ENCODE results near the gene ADAT3.

ADAT3 gene

GRCh38 chr19:1902923-1903322 is 2.3 kb upstream of the ADAT3 start:
- no peaks in the 10 kb centered on the region for H3K36me3 ChIP-seq (replicated peaks; ENCODE audit: insufficient read depth, low read length)
- TF ChIP-seq EZH2 (optimal IDR thresholded peaks at IDR 0.05; ENCODE audit: low read depth, low read length) = no peak
- TF ChIP-seq EZH2phosphoT487 (IDR thresholded peaks at IDR 0.05; ENCODE audit: low read length) = no peak
- no peak for TF ChIP-seq CTCF (IDR thresholded peaks at IDR 0.05; ENCODE audit: low read length)
- peak overlapping the region; percentile 7 for H3K4me3 ChIP-seq (ENCODE audit: low read length)
- no peaks in the 10 kb centered on the region for H4K20me1 ChIP-seq (ENCODE audit: insufficient read depth, low read length)
- peaks cover 24% of the 10 kb centered on the region for H3K79me2 ChIP-seq (ENCODE audit: low read length)
- H3K4me2 ChIP-seq (ENCODE audit: low read depth, low read length) = peak overlapping the region; percentile 69; the same call in 1 of the 2 replicates
- H3K9ac ChIP-seq (ENCODE audit: low read length) = peak overlapping the region; percentile 28; the same call in 1 of the 2 replicates
- no peak overlapping the region for H2AFZ ChIP-seq (ENCODE audit: low read length)
- no peak for DNase-seq
- H3K9me2 ChIP-seq (replicated peaks; ENCODE audit: insufficient read depth, low read length) = no peaks in the 10 kb centered on the region
- peak overlapping the region; percentile 41; the same call in 1 of the 2 replicates for H3K27ac ChIP-seq (ENCODE audit: low read length)
- peaks cover 25% of the 10 kb centered on the region for H3K4me1 ChIP-seq (ENCODE audit: low read length)
- H3K27me3 ChIP-seq (replicated peaks; ENCODE audit: insufficient read depth, low read length) = no peaks in the 10 kb centered on the region
- H3K9me3 ChIP-seq (replicated peaks; ENCODE audit: insufficient read depth, low read length) = no peaks in the 10 kb centered on the region
- H3F3A ChIP-seq (ENCODE audit: insufficient read depth, low read length) = peaks cover 33% of the 10 kb centered on the region

- Histone ChIP-seq H4K20me1 (ENCODE audit: insufficient read depth, low read length) (no peaks in the 10 kb centered on the region), H3K36me3 (replicated peaks; ENCODE audit: insufficient read depth, low read length) (no peaks in the 10 kb centered on the region), H3K4me1 (ENCODE audit: low read length) (peaks cover 25% of the 10 kb centered on the region), H3F3A (ENCODE audit: insufficient read depth, low read length) (peaks cover 29% of the 10 kb centered on the region), H3K4me2 (ENCODE audit: low read depth, low read length) (peak overlapping the region; percentile 53), H3K9me3 (replicated peaks; ENCODE audit: insufficient read depth, low read length) (no peaks in the 10 kb centered on the region), H3K9me2 (replicated peaks; ENCODE audit: insufficient read depth, low read length) (no peaks in the 10 kb centered on the region), H3K79me2 (ENCODE audit: low read length) (peaks cover 43% of the 10 kb centered on the region), H3K27ac (ENCODE audit: low read length) (peak overlapping the region; percentile 41; the same call in 1 of the 2 replicates), H3K27me3 (replicated peaks; ENCODE audit: insufficient read depth, low read length) (no peaks in the 10 kb centered on the region), H2AFZ (ENCODE audit: low read length) (peak overlapping the region; percentile 20), H3K4me3 (ENCODE audit: low read length) (peak overlapping the region; percentile 12), H3K9ac (ENCODE audit: low read length) (peak overlapping the region; percentile 21; the same call in 1 of the 2 replicates)
- DNase-seq = no peak
- TF ChIP-seq EZH2 (optimal IDR thresholded peaks at IDR 0.05; ENCODE audit: low read depth, low read length) (no peak), EZH2phosphoT487 (IDR thresholded peaks at IDR 0.05; ENCODE audit: low read length) (no peak), CTCF (IDR thresholded peaks at IDR 0.05; ENCODE audit: low read length) (no peak)
Observed at GRCh38 chr19:1904860-1905109, 414 bp upstream of the ADAT3 start.

GRCh38 chr19:1905863-1906375 is 720 bp downstream of the ADAT3 start:
- peaks cover 25% of the 10 kb centered on the region for H3K4me1 ChIP-seq (ENCODE audit: low read length)
- peak overlapping the region; percentile 52 for H3K9ac ChIP-seq (ENCODE audit: low read length)
- peak overlapping the region; percentile 79 for H3K4me2 ChIP-seq (ENCODE audit: low read depth, low read length)
- H3K79me2 ChIP-seq (ENCODE audit: low read length) = peaks cover 54% of the 10 kb centered on the region
- H3K4me3 ChIP-seq (ENCODE audit: low read length) = peak overlapping the region; percentile 85
- H3K9me3 ChIP-seq (replicated peaks; ENCODE audit: insufficient read depth, low read length) = no peaks in the 10 kb centered on the region
- H3K36me3 ChIP-seq (replicated peaks; ENCODE audit: insufficient read depth, low read length) = no peaks in the 10 kb centered on the region
- no peaks in the 10 kb centered on the region for H3K9me2 ChIP-seq (replicated peaks; ENCODE audit: insufficient read depth, low read length)
- no peaks in the 10 kb centered on the region for H4K20me1 ChIP-seq (ENCODE audit: insufficient read depth, low read length)
- DNase-seq = no peak
- TF ChIP-seq EZH2 (optimal IDR thresholded peaks at IDR 0.05; ENCODE audit: low read depth, low read length) (no peak), CTCF (IDR thresholded peaks at IDR 0.05; ENCODE audit: low read length) (no peak), EZH2phosphoT487 (IDR thresholded peaks at IDR 0.05; ENCODE audit: low read length) (no peak)
- H3F3A ChIP-seq (ENCODE audit: insufficient read depth, low read length) = peaks cover 29% of the 10 kb centered on the region
- H3K27me3 ChIP-seq (replicated peaks; ENCODE audit: insufficient read depth, low read length) = no peaks in the 10 kb centered on the region
- no peak overlapping the region for H3K27ac ChIP-seq (ENCODE audit: low read length)
- H2AFZ ChIP-seq (ENCODE audit: low read length) = peak overlapping the region; percentile 42; the same call in 1 of the 2 replicates
